Peyer's patch (tissue), 4 donors: ENCODE results near the gene DOHH.

Experiments
- POLR2A ChIP-seq, 2 donors: fragments of 450-650 bp; IDR thresholded peaks; one replicate each; pipeline ENCODE4 v1.5.1; 2017; ENCODE audit warnings: antibody characterized with exemption in 2 of 2, mild to moderate bottlenecking in 2 of 2, moderate library complexity in 2 of 2
- TF ChIP-seq, protein P1 (sequence below), 6 experiments: fragments of 450-650 bp in 4 of 6; fragments of 200-600 bp in 2 of 6; sonication (generic) in 1 of 6; IDR thresholded peaks; one replicate each; pipeline ENCODE4 v1.5.1; 2017 to 2019; ENCODE audit warnings: antibody characterized with exemption in 6 of 6, mild to moderate bottlenecking in 3 of 6, moderate library complexity in 1 of 6

DNA sequence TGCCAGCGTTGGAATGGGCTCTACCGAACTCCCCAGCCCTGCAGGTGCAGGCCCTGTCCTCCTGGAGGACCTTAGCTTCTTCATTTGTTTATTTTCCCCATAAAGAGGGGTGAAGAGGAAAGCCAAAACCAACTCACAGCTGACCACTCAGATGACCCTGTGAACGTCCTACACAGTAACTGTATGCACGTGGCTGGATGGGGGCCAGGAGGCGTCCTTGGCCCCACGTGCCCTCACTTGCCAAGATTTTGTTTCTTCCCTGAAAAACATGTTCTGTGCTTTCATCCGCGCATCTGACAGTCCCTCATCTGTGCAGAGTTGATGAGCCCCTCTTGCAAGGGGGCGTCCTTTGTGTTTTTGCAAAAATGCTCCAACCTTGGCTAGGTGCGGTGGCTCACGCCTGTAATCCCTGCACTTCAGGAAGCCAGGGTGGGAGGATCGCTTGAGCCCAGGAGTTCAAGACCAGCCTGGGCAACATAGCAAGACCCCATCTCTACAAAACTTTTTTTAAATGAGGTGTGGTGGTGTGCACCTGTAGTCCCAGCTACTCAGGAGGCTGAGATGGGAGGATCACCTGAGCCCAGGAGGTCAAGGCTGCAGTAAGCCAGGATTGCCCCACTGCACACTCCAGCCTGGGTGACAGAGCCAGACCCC, 33.2 kb upstream of the DOHH start:
- TF ChIP-seq, protein P1, sequence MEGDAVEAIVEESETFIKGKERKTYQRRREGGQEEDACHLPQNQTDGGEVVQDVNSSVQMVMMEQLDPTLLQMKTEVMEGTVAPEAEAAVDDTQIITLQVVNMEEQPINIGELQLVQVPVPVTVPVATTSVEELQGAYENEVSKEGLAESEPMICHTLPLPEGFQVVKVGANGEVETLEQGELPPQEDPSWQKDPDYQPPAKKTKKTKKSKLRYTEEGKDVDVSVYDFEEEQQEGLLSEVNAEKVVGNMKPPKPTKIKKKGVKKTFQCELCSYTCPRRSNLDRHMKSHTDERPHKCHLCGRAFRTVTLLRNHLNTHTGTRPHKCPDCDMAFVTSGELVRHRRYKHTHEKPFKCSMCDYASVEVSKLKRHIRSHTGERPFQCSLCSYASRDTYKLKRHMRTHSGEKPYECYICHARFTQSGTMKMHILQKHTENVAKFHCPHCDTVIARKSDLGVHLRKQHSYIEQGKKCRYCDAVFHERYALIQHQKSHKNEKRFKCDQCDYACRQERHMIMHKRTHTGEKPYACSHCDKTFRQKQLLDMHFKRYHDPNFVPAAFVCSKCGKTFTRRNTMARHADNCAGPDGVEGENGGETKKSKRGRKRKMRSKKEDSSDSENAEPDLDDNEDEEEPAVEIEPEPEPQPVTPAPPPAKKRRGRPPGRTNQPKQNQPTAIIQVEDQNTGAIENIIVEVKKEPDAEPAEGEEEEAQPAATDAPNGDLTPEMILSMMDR (IDR thresholded peaks at IDR 0.05), result no peak
- no peak for TF ChIP-seq POLR2A (IDR thresholded peaks at IDR 0.05)
